ENCODE data around the gene VWA5B2. TPM values are rescaled to one million over a fixed set of nuclear protein-coding genes. Genes with fewer than 3 reads are reported as not detected.

The VWA5B2 gene
- total and polyA plus RNA-seq, 8 donors, result under 0.01 to 100.0 (median 2.4) TPM

DNA sequence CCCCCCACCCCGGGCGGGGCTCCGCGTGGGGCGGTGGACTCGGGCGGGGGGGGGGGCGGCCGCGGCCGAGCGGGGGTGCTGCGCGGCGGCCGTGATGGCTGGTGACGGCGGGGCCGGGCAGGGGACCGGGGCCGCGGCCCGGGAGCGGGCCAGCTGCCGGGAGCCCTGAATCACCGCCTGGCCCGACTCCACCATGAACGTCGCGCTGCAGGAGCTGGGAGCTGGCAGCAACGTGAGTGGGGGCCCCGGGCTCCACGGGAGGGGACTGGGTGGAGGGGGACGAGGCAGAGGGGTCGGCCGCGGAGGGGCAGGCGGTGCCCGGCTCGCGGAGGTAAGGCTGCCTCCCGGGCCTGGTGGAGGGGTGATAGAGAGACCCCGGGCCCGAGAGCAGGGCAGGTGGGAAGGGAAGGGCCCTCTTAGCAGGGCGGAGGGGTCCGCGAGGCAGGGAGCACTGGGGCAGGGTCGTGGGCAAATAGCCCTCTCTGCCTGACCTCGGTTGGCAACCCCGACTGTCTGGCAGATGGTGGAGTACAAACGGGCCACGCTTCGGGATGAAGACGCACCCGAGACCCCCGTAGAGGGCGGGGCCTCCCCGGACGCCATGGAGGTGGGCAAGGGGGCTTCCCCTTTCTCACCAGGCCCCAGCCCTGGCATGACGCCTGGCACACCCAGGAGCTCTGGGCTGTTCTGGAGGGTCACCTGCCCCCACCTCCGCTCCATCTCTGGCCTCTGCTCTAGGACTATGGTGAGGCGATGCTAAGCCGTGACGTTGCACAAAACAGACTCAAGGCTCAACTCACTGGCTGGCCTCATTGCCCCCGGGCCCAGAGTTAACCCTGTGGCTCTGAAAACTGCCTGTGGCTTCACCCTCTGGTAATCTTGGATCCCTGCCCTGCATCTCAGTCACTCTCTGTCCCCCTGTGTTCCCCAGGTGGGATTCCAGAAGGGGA lies 46.9 kb downstream of the VWA5B2 start, which contains the start of gene ECE2:
TSS of gene ECE2 (plus strand) at position 62 of the 950 bp plus-strand sequence. CDS start at position 194, 132 bp downstream.
- peak in 1 of 2 donors; percentile 37 for DNase-seq
- Histone ChIP-seq H3K4me1 (peaks cover 5 to 10% (median 7%) of the 10 kb centered on the region in 4 donors), H3K9me3 (no peaks in the 10 kb centered on the region), H3K27me3 (peaks cover 5 to 48% (median 26%) of the 10 kb centered on the region in 3 donors), H3K36me3 (no peaks in the 10 kb centered on the region), H3K27ac (no peak within 1 kb of the TSS), H3K4me3 (peak within 1 kb of the TSS in 2 of 4 donors; percentile 11 to 12)
- intact Hi-C loops (cut with DNase I; ENCODE audit: low total_unique reads), result no loop called here
- TF ChIP-seq POLR2AphosphoS5 (IDR thresholded peaks at IDR 0.05) (no peak), POLR2A (IDR thresholded peaks at IDR 0.05) (no peak), EP300 (IDR thresholded peaks at IDR 0.05) (no peak)
- TF ChIP-seq, protein P1, sequence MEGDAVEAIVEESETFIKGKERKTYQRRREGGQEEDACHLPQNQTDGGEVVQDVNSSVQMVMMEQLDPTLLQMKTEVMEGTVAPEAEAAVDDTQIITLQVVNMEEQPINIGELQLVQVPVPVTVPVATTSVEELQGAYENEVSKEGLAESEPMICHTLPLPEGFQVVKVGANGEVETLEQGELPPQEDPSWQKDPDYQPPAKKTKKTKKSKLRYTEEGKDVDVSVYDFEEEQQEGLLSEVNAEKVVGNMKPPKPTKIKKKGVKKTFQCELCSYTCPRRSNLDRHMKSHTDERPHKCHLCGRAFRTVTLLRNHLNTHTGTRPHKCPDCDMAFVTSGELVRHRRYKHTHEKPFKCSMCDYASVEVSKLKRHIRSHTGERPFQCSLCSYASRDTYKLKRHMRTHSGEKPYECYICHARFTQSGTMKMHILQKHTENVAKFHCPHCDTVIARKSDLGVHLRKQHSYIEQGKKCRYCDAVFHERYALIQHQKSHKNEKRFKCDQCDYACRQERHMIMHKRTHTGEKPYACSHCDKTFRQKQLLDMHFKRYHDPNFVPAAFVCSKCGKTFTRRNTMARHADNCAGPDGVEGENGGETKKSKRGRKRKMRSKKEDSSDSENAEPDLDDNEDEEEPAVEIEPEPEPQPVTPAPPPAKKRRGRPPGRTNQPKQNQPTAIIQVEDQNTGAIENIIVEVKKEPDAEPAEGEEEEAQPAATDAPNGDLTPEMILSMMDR (IDR thresholded peaks at IDR 0.05), result no peak
- 13 to 22% (median 15%) methylated on average over 27 to 62 of the region's 65 CpGs for WGBS, 5 donors

DNA sequence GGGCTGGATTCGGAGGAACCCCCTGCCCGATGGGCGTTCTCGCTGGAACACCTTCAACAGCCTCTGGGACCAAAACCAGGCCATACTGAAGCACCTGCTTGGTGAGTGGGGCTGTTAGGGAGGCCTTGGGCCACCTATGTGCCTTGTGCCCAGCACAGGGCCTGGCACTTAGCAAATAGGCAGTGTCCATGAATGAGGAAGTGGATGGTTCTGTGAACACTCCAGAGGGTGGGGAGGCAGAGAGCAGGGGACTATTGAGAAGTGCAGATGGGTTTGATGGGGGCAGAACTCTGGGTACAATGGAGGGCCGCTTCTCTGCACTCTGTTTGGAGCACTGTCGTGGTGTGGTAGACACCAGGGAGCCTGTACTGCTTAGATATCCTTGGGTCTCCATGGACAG lies 48.0 kb downstream of the VWA5B2 start:
- Histone ChIP-seq H3K4me1 (peaks cover 5 to 10% (median 7%) of the 10 kb centered on the region in 4 donors), H3K27ac (no peak overlapping the region), H3K27me3 (peaks cover 5 to 45% (median 26%) of the 10 kb centered on the region in 3 donors), H3K36me3 (no peaks in the 10 kb centered on the region), H3K9me3 (no peaks in the 10 kb centered on the region), H3K4me3 (no peak overlapping the region)
- 77 to 93% (median 89%) methylated on average over 3 to 6 of the region's 6 CpGs for WGBS, 5 donors
- intact Hi-C loops (cut with DNase I; ENCODE audit: low total_unique reads), result no loop called here
- DNase-seq, result no peak
- TF ChIP-seq POLR2A (IDR thresholded peaks at IDR 0.05) (no peak), EP300 (IDR thresholded peaks at IDR 0.05) (no peak)
- TF ChIP-seq, protein P1 (IDR thresholded peaks at IDR 0.05), result no peak

DNA sequence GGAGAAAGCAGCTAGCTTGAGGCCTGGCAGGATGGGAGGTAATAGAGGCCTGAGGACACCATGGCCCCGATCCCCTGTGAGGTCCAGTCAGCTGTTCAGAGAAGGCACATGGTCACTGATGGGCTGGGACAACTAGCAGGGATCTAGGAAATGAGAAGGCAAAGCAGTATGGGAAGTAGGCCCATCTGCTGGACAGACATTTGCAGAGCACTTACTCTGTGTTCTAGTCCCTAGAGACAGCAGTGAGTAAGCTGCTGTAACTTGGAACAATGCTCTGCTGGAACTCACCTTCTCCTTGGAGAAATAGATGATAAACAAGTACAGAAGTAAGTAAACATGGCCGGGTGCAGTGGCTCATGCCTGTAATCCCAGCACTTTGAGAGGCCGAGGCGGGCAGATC lies 53.6 kb downstream of the VWA5B2 start:
- intact Hi-C loops (cut with DNase I; ENCODE audit: low total_unique reads), result no loop called here
- peaks cover 0 to 7% (median 4%) of the 10 kb centered on the region in 3 donors for H3K27me3 ChIP-seq
- no peaks in the 10 kb centered on the region for H3K9me3 ChIP-seq
- no peak overlapping the region for H3K4me3 ChIP-seq
- no peaks in the 10 kb centered on the region for H3K36me3 ChIP-seq
- H3K4me1 ChIP-seq, result no peaks in the 10 kb centered on the region
- TF ChIP-seq POLR2A (IDR thresholded peaks at IDR 0.05), result no peak
- no peak for TF ChIP-seq EP300 (IDR thresholded peaks at IDR 0.05)
- TF ChIP-seq, protein P1 (IDR thresholded peaks at IDR 0.05), result no peak
- TF ChIP-seq POLR2AphosphoS5 (IDR thresholded peaks at IDR 0.05), result no peak
- WGBS, 5 donors, result 67 to 83% (median 73%) methylated on average over 3 to 4 of the region's 4 CpGs
- DNase-seq, result no peak
- H3K27ac ChIP-seq, result no peak overlapping the region

DNA sequence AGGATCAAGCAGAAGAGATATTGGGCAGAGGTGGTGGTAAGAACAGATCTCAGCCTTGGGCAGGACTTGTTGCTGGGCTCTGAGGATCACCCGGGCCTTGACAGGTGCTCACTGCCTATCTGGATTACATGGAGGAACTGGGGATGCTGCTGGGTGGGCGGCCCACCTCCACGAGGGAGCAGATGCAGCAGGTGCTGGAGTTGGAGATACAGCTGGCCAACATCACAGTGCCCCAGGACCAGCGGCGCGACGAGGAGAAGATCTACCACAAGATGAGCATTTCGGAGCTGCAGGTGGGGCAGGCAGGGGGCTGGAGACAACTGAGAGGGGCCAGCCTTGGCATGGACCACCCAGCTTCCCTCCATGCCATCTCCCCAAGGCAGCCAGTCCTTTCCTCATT lies 54.3 kb downstream of the VWA5B2 start:
- H3K36me3 ChIP-seq, result no peaks in the 10 kb centered on the region
- no peaks in the 10 kb centered on the region for H3K9me3 ChIP-seq
- H3K27me3 ChIP-seq, result peaks cover 0 to 8% (median 0%) of the 10 kb centered on the region in 3 donors
- intact Hi-C loops (cut with DNase I; ENCODE audit: low total_unique reads), result no loop called here
- no peak overlapping the region for H3K4me3 ChIP-seq
- TF ChIP-seq POLR2A (IDR thresholded peaks at IDR 0.05), result no peak
- no peak for TF ChIP-seq EP300 (IDR thresholded peaks at IDR 0.05)
- TF ChIP-seq, protein P1 (IDR thresholded peaks at IDR 0.05), result no peak
- no peak for TF ChIP-seq POLR2AphosphoS5 (IDR thresholded peaks at IDR 0.05)
- 88 to 95% (median 90%) methylated on average over 8 of the region's 8 CpGs for WGBS, 5 donors
- H3K27ac ChIP-seq, result no peak overlapping the region
- H3K4me1 ChIP-seq, result no peaks in the 10 kb centered on the region
- no peak for DNase-seq

Data from stomach (tissue), 9 donors.